CD4-positive, alpha-beta memory T cell (primary cell): ENCODE data around the gene TBPL1. TPM values are rescaled to one million over a fixed set of nuclear protein-coding genes. Genes with fewer than 3 reads are reported as not detected.
A peak's percentile ranks its signal among the peaks of the same experiment; 100 is the strongest.

Experiments
- CTCF ChIA-PET: fragments of 350-600 bp; sonication (Branson Sonifier 250); formaldehyde crosslinking; loops from one replicate; lab custom pipeline; 2021; ENCODE audit warnings: inconsistent platforms; ENCODE audit not compliant: partially characterized antibody; lab: Charles Lee
- POLR2A ChIA-PET: fragments of 350-600 bp; sonication (Branson Sonifier 250); formaldehyde crosslinking; loops from one replicate; lab custom pipeline; 2021; ENCODE audit not compliant: partially characterized antibody; lab: Charles Lee
- DNase-seq, 5 donors: peaks; one replicate each; pipeline versions ENCODE4 v3.0.0 to v3.0.0-alpha.2; 2020 to 2022; ENCODE audit warnings: mixed read lengths in 1 of 5
- H3K27ac ChIP-seq: one replicate; pipeline ENCODE4 v1.7.0; 2013; ENCODE audit warnings: low read depth, low read length
- H3K27me3 ChIP-seq: 2 replicates; pipeline ENCODE4 v1.7.0; 2013; ENCODE audit warnings: mild to moderate bottlenecking, low read length, moderate library complexity; ENCODE audit not compliant: insufficient read depth
- H3K36me3 ChIP-seq: 2 replicates; pipeline ENCODE4 v1.7.0; 2013; ENCODE audit warnings: mild to moderate bottlenecking, low read length, moderate library complexity; ENCODE audit not compliant: insufficient read depth
- H3K4me1 ChIP-seq: 2 replicates; pipeline ENCODE4 v1.7.0; 2013; ENCODE audit warnings: mild to moderate bottlenecking, low read length, moderate library complexity; ENCODE audit not compliant: insufficient read depth
- H3K4me3 ChIP-seq, 2 donors: one replicate each; pipeline ENCODE4 v1.7.0; 2013; ENCODE audit warnings: low read length in 2 of 2, mild to moderate bottlenecking in 1 of 2
- H3K9me3 ChIP-seq, 2 donors: one replicate each; pipeline ENCODE4 v1.7.0; 2013; ENCODE audit warnings: low read length in 2 of 2, control low read depth in 1 of 2; ENCODE audit not compliant: control insufficient read depth in 1 of 2
- H3K27ac Mint-ChIP-seq, 7 donors: one replicate each; pipeline ENCODE4 v1.8.0; 2020 to 2021; ENCODE audit warnings: mixed read lengths in 7 of 7, mild to moderate bottlenecking in 6 of 7, inconsistent platforms in 3 of 7, moderate library complexity in 3 of 7
- H3K27me3 Mint-ChIP-seq, 2 donors: one replicate each; pipeline ENCODE4 v1.8.0; 2020 to 2021; ENCODE audit warnings: mixed read lengths in 2 of 2
- H3K36me3 Mint-ChIP-seq, 2 donors: one replicate each; pipeline ENCODE4 v1.8.0; 2020 to 2021; ENCODE audit warnings: mixed read lengths in 2 of 2, inconsistent platforms in 1 of 2, mild to moderate bottlenecking in 1 of 2
- H3K4me1 Mint-ChIP-seq, 4 donors: one replicate each; pipeline ENCODE4 v1.8.0; 2020 to 2021; ENCODE audit warnings: mixed read lengths in 4 of 4, mild to moderate bottlenecking in 1 of 4
- H3K4me3 Mint-ChIP-seq, 8 donors: one replicate each; pipeline ENCODE4 v1.8.0; 2020 to 2021; ENCODE audit warnings: mixed read lengths in 8 of 8, mild to moderate bottlenecking in 7 of 8, moderate library complexity in 6 of 8, inconsistent platforms in 3 of 8
- H3K9me3 Mint-ChIP-seq, 8 donors: one replicate each; pipeline ENCODE4 v1.8.0; 2020 to 2021; ENCODE audit warnings: mixed read lengths in 8 of 8, mild to moderate bottlenecking in 5 of 8, inconsistent platforms in 3 of 8, moderate library complexity in 1 of 8
- intact Hi-C: fragments of 100-400 bp; cut with micrococcal nuclease; formaldehyde crosslinking; loops from one replicate; pipeline ENCODE4 v1.15.1; 2023
- polyA plus RNA-seq, 2 donors: library from polyadenylated mRNA; unstranded; fragments of 300-500 nt; fragmentation: Illumina TruSeq; gene quantifications; one replicate each; pipeline ENCODE4 v1.2.3, GENCODE V29; 2021
- total RNA-seq, 2 experiments: library from RNA; stranded (reverse); gene quantifications; one replicate each; pipeline ENCODE4 v1.2.3, GENCODE V29; 2021

The TBPL1 gene
- total and polyA plus RNA-seq, 4 experiments from 2014 or later: 34.8 to 77.2 (median 47.2) TPM

DNA sequence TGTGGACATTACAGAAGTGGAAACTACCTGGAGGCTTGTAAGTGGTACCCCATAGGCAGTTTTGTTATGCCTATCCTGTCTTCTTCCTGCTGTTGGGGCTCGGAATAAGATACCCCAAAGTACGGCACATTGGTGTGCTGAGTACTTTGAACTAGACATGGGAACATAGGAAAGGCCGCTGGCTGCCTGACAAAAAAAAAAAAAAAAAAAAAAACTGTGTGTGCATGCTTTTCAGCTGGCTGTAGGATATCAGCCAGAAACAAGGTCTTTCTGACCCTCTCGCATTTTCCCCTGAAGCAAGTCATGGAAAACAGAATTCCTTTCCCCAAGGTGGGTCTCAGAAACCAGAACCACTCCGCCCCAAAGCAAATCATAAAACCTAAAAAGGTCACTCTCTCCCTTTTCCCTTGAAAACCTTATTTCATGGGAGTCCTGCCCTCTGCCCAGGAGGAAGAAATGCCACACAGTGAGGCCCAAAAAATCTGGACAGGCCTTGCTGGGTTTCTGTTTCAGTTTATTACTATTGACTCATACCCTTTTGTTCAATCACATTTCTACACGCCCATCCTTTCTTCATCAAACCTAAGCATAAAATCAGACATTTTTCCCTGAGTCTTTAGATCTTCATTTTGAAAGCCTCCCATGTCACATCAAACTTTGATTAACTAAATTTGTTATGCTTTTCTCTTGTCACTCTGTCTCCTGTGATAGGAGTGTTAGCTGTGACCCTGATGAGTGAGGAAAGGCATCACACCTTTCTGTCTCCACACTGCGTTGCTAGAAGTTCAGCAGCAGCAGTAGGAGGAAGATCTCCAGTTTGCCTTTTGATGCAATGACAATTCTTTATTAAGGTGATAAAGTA lies 82.2 kb downstream of the TBPL1 start:
- H3K9me3 Mint-ChIP-seq: no peaks in the 10 kb centered on the region
- H3K36me3 Mint-ChIP-seq: no peaks in the 10 kb centered on the region
- Histone ChIP-seq H3K9me3 (no peaks in the 10 kb centered on the region), H3K36me3 (no peaks in the 10 kb centered on the region), H3K4me3 (no peak overlapping the region), H3K27me3 (no peaks in the 10 kb centered on the region), H3K27ac (no peak overlapping the region), H3K4me1 (peaks cover 5% of the 10 kb centered on the region)
- ChIA-PET CTCF (interaction anchor here (1.3 kb wide), 1 partner anchor 28 kb away, joined by 3 read pairs; no protein-coding TSS in a partner anchor), POLR2A (no interaction called here)
- H3K4me3 Mint-ChIP-seq: no peak overlapping the region
- peak overlapping the region in 1 of 7 donors; percentile 19 for H3K27ac Mint-ChIP-seq
- intact Hi-C loops: no loop called here
- H3K4me1 Mint-ChIP-seq: peaks cover 4 to 17% (median 8%) of the 10 kb centered on the region in 4 donors
- DNase-seq: no peak
- no peaks in the 10 kb centered on the region for H3K27me3 Mint-ChIP-seq

DNA sequence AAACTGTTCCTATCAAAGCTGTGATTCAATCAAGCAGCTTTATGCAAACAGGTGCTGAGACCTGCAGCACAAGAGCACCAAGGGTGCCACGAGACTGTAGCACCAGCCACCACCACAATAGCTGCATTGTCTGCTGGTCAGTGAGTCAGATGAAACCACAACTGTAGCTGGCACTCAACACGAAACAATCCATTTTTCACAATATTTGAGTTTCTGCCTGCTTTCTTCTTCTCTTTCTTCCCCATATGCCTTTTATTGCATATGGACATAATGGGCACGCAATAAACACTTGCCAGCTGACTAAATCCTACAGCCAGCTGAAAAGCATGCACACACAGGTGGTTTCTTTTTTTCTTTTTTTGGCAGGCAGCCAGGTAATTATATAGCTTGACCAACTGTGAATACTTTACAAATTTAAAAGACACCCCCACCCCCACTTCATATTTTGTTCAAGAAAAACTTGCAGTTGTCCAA lies 82.8 kb downstream of the TBPL1 start:
- no peak overlapping the region for H3K27ac ChIP-seq
- ChIA-PET CTCF (interaction anchor here (1.3 kb wide), 1 partner anchor 27 kb away, joined by 3 read pairs; no protein-coding TSS in a partner anchor), POLR2A (no interaction called here)
- H3K4me3 ChIP-seq: no peak overlapping the region
- no peak for DNase-seq
- H3K4me1 ChIP-seq: peaks cover 5% of the 10 kb centered on the region
- H3K27ac Mint-ChIP-seq: no peak overlapping the region
- H3K36me3 Mint-ChIP-seq: no peaks in the 10 kb centered on the region
- no peaks in the 10 kb centered on the region for H3K36me3 ChIP-seq
- no peak overlapping the region for H3K4me3 Mint-ChIP-seq
- H3K9me3 Mint-ChIP-seq: no peaks in the 10 kb centered on the region
- intact Hi-C loops: no loop called here
- H3K9me3 ChIP-seq: no peaks in the 10 kb centered on the region
- peaks cover 0 to under 1% of the 10 kb centered on the region in 2 donors for H3K27me3 Mint-ChIP-seq
- peaks cover 4 to 17% (median 8%) of the 10 kb centered on the region in 4 donors for H3K4me1 Mint-ChIP-seq
- no peaks in the 10 kb centered on the region for H3K27me3 ChIP-seq

DNA sequence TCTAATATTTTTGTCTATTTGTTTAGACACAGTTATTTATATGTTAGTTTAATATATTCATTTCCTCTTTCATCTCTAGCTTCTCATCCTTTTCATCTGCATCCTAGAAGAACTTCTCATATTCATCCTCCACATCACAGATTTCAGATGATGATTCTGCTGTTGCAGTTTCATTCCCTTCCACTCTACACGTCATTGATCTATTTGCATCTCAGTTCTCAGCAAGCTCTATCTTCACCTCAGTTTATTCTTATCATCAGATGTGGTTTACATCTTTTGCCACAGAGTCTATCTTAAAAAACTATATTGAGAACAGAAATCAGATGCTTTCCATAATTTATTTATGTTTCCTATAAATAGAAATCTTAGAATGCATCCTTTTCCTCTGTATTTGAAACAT lies 86.1 kb downstream of the TBPL1 start:
- H3K36me3 ChIP-seq: no peaks in the 10 kb centered on the region
- Mint-ChIP-seq H3K4me1 (peaks cover 4 to 17% (median 8%) of the 10 kb centered on the region in 4 donors), H3K27ac (no peak overlapping the region), H3K36me3 (peaks cover 0 to 4% of the 10 kb centered on the region in 2 donors), H3K4me3 (no peak overlapping the region), H3K27me3 (peaks cover 6 to 16% of the 10 kb centered on the region in 2 donors), H3K9me3 (peaks cover 0 to 9% (median 2%) of the 10 kb centered on the region in 8 donors)
- peaks cover 4% of the 10 kb centered on the region for H3K4me1 ChIP-seq
- H3K27me3 ChIP-seq: no peaks in the 10 kb centered on the region
- H3K9me3 ChIP-seq: no peaks in the 10 kb centered on the region
- H3K4me3 ChIP-seq: no peak overlapping the region
- no peak for DNase-seq
- POLR2A ChIA-PET: no interaction called here
- CTCF ChIA-PET: interaction anchor here (0.7 to 1.1 kb wide), 2 partner anchors 10 to 24 kb away, joined by 3 to 5 read pairs; no protein-coding TSS in a partner anchor
- intact Hi-C loops: no loop called here
- no peak overlapping the region for H3K27ac ChIP-seq

Other genes starting within 250 kb of the TBPL1 start
- gene TCF21, start 64.1 kb upstream of the TBPL1 start, total RNA-seq: not detected
- not detected for gene TCF21, start 64.1 kb upstream of the TBPL1 start, polyA plus RNA-seq
- gene SLC2A12, start 99.4 kb downstream of the TBPL1 start, total RNA-seq: not detected
- gene SLC2A12, start 99.4 kb downstream of the TBPL1 start, polyA plus RNA-seq: not detected